B cell (primary cell): ENCODE measurements around the gene TSGA10.

ENCODE experiments used
- CTCF ChIP-seq: fragments of 200-600 bp; IDR thresholded peaks from one replicate; pipeline ENCODE4 v1.8.0; 2022; ENCODE audit warnings: antibody characterized with exemption, mild to moderate bottlenecking
- EZH2 ChIP-seq: IDR thresholded peaks from 2 replicates; pipeline ENCODE4 v1.6.1; 2012; ENCODE audit warnings: borderline replicate concordance, low read depth, mild to moderate bottlenecking, moderate library complexity, low read length; ENCODE audit not compliant: insufficient read depth, poor library complexity, severe bottlenecking

DNA sequence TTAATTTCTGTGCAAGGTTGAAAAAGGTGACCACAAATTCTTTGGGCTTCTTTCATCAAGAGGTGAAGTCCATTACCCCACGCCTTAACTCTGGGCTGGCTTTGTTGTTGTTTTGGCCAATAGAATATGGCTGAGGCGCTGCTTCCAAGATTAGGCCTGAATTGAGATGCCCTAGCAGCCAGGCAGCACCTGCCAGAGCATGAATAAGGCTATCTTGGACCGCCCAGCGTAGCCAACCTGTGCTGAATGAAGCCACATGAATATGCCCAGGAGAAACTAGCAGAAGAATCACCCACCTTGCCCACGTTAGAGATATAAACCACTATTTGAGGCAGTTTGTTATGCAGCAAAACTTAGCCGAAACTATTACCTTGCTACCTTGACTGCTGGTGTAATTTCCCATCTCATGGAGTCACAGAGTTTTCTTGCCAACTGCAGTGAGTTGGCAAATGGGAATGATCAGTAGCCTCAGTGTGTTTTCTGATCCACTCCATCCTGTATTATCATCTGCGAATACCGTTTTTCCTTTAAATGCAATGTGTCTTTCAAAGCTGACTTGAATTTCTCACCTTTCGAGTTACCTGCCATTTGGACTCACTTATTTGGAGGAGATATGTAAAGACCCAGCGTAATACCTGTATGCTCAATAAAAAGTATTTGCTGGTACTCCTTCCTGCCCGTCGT, 679 bp downstream of the TSGA10 start:
- no peak for TF ChIP-seq CTCF
- no peak for TF ChIP-seq EZH2
